Fibroblast of skin of scalp (primary cell): Measurements from ENCODE around the gene PPARGC1A.

Source experiments
- DNase-seq: peaks from one replicate; pipeline ENCODE4 v3.0.0-alpha.2; 2013

The PPARGC1A gene

GRCh38 chr4:23838131-23838530 lies 51.7 kb downstream of the PPARGC1A start:
- no peak for DNase-seq

- no peak for DNase-seq
These were observed 52.5 kb downstream of the PPARGC1A start for GRCh38 chr4:23837371-23837770.

GRCh38 chr4:23835774-23836478 lies 53.9 kb downstream of the PPARGC1A start:
- no peak for DNase-seq

- DNase-seq = no peak
These were observed 61.1 kb downstream of the PPARGC1A start for GRCh38 chr4:23828779-23829178.

GRCh38 chr4:23828020-23828715 lies 61.7 kb downstream of the PPARGC1A start:
- DNase-seq = no peak

GRCh38 chr4:23822181-23822580 lies 67.7 kb downstream of the PPARGC1A start:
- peak; percentile 40 for DNase-seq

- peak; percentile 23 for DNase-seq
These were observed 70.8 kb downstream of the PPARGC1A start for GRCh38 chr4:23819041-23819511.

- no peak for DNase-seq
These were observed 71.6 kb downstream of the PPARGC1A start for GRCh38 chr4:23818097-23818885.

- DNase-seq = no peak
These were observed 74.7 kb downstream of the PPARGC1A start for GRCh38 chr4:23814996-23815660.

GRCh38 chr4:23814587-23814986 lies 75.3 kb downstream of the PPARGC1A start:
- DNase-seq = peak; percentile 56

- DNase-seq = no peak
These were observed 78.7 kb downstream of the PPARGC1A start for GRCh38 chr4:23811161-23811560.

GRCh38 chr4:23805450-23805851 lies 84.4 kb downstream of the PPARGC1A start:
- DNase-seq = peak; percentile 69

GRCh38 chr4:23789762-23790161 lies 100.1 kb downstream of the PPARGC1A start:
- peak; percentile 70 for DNase-seq

GRCh38 chr4:23788460-23788859 lies 101.4 kb downstream of the PPARGC1A start:
- DNase-seq = no peak

- DNase-seq = no peak
These were observed 101.8 kb downstream of the PPARGC1A start for GRCh38 chr4:23788027-23788426.

- DNase-seq = no peak
These were observed 106.9 kb downstream of the PPARGC1A start for GRCh38 chr4:23782778-23783437.

GRCh38 chr4:23779839-23780238 lies 110.0 kb downstream of the PPARGC1A start:
- peak; percentile 3 for DNase-seq

- no peak for DNase-seq
These were observed 110.4 kb downstream of the PPARGC1A start for GRCh38 chr4:23779422-23779821.

- DNase-seq = no peak
These were observed 114.2 kb downstream of the PPARGC1A start for GRCh38 chr4:23775694-23776093.

- no peak for DNase-seq
These were observed 114.9 kb downstream of the PPARGC1A start for GRCh38 chr4:23774909-23775308.

GRCh38 chr4:23773884-23774636 lies 115.8 kb downstream of the PPARGC1A start:
- no peak for DNase-seq
